ENCODE measurements around the gene PLCB3. TPM values are rescaled to one million over a fixed set of nuclear protein-coding genes. Genes with fewer than 3 reads are reported as not detected.

Gene PLCB3
- total and polyA plus RNA-seq, 2 of the 13 experiments (the other 11 are each of a cell fraction or from before 2014, with no cell fraction given) = 7.5 to 13.8 TPM

DNA sequence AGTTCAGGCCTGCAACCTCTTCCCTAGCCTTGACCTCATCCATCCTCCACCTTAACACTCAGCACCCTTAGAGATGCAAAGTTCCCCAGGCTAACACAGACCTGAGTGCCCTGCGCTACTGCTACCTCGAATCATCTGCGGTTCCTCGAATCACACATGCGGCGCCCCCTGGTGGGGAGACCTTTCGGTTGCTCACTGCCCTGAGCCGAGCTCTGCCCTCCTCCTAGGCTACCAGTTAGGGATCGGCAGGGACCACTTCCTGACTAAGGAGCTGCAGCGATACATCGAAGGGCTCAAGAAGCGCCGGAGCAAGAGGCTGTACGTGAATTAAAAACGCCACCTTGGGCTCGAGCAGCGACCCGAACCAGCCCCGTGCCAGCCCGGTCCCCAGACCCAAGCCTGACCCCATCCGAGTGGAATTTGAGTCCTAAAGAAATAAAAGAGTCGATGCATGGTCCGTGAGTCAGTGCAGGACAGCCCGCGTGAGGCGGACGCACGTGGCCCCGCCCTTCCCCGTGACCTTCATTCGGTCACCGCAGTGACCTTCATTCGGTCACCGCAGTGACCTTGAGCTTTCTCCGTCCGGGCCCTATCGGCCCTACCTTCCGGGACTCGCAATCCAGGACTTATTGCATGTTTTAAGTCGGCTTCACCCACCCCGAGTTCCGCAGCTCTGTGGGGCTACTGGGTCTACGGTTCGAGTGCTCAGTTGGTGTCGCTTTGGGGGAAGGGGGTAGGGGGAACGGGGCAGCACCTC lies 53.2 kb downstream of the PLCB3 start (continued):
- TF ChIP-seq, protein P1, sequence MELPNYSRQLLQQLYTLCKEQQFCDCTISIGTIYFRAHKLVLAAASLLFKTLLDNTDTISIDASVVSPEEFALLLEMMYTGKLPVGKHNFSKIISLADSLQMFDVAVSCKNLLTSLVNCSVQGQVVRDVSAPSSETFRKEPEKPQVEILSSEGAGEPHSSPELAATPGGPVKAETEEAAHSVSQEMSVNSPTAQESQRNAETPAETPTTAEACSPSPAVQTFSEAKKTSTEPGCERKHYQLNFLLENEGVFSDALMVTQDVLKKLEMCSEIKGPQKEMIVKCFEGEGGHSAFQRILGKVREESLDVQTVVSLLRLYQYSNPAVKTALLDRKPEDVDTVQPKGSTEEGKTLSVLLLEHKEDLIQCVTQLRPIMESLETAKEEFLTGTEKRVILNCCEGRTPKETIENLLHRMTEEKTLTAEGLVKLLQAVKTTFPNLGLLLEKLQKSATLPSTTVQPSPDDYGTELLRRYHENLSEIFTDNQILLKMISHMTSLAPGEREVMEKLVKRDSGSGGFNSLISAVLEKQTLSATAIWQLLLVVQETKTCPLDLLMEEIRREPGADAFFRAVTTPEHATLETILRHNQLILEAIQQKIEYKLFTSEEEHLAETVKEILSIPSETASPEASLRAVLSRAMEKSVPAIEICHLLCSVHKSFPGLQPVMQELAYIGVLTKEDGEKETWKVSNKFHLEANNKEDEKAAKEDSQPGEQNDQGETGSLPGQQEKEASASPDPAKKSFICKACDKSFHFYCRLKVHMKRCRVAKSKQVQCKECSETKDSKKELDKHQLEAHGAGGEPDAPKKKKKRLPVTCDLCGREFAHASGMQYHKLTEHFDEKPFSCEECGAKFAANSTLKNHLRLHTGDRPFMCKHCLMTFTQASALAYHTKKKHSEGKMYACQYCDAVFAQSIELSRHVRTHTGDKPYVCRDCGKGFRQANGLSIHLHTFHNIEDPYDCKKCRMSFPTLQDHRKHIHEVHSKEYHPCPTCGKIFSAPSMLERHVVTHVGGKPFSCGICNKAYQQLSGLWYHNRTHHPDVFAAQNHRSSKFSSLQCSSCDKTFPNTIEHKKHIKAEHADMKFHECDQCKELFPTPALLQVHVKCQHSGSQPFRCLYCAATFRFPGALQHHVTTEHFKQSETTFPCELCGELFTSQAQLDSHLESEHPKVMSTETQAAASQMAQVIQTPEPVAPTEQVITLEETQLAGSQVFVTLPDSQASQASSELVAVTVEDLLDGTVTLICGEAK (IDR thresholded peaks at IDR 0.05) = no peak
- TF ChIP-seq, protein P1 (CRISPR knock-in tag; IDR thresholded peaks at IDR 0.05) = no peak
- TF ChIP-seq CAMTA2 (CRISPR knock-in tag; IDR thresholded peaks at IDR 0.05; ENCODE audit: borderline replicate concordance) (no peak), EZH2 (conservative IDR thresholded peaks at IDR 0.05; ENCODE audit: low read depth, low read length) (no peak), TIGD3 (CRISPR knock-in tag; IDR thresholded peaks at IDR 0.05; ENCODE audit: borderline replicate concordance) (no peak), ZNF639 (CRISPR knock-in tag; conservative IDR thresholded peaks at IDR 0.05) (no peak; the same call in 1 of the 2 replicates), ZNF552 (CRISPR knock-in tag; IDR thresholded peaks at IDR 0.05; ENCODE audit: borderline replicate concordance) (no peak), POGZ (CRISPR knock-in tag; IDR thresholded peaks at IDR 0.05) (no peak), PLRG1 (conservative IDR thresholded peaks at IDR 0.05) (no peak), KDM4B (CRISPR knock-in tag; IDR thresholded peaks at IDR 0.05) (no peak; the same call in 1 of the 2 replicates), FOXP4 (CRISPR knock-in tag; IDR thresholded peaks at IDR 0.05) (no peak), MTA1 (CRISPR knock-in tag; IDR thresholded peaks at IDR 0.05; ENCODE audit: borderline replicate concordance) (peak; percentile 17; the same call in 1 of the 2 replicates)
